Stimulated activated CD4-positive, alpha-beta T cell treated with anti-CD3 and anti-CD28 coated beads, Interleukin-4, amount 100 ng/mL, for 4 hours (primary cell): ENCODE measurements around the gene GNG13.
"Not testable (repeated sequence)": the region's sequence is repeated elsewhere in the genome, so short reads cannot be mapped to it uniquely, and the experiment has no call there.

Experiments
- DNase-seq, 2 experiments: peaks; one replicate each; pipeline ENCODE4 v3.0.0-alpha.2; 2020

GNG13 gene

DNA sequence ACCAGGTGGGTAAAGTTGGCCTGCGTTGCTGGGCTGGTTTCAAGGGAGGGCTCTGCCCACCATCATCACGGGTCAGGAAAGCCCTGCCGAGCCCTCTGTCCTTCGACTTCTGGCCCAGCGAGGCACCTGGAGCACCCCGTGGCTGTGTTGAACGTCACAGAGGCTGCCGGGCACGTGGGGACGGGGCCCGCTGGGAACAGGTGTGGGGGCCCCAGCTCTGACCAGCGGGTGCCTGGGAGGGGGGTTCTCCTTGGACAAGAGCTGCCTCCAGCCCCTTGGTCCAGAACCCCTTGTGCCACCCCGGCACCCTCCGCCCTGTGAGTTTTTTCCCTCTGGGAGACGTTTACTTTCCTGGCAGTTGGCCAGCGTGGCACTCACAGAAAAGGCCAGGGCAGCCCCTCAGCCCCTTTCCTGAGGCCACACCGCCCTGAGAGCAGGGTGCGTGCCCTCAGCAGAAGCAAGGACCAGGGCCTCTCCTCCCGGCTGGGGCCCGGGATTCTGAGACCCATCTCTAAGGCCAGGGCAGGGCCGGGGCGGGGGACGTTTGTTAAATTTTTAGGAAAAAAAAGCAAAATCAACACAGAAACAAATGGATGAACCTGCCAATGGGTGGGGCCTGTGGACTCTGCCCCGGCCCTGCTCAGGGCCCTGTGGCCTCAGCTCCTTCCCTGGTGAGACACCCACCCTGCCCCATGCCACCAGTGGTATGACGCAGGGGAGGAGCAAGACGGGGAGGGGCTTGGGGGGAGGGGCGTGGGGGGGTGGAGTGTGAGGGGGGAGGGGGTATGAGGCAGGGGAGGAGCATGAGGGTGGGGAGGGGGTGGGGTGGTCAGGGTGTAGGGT, 31.3 kb upstream of the GNG13 start:
- no peak for DNase-seq

DNA sequence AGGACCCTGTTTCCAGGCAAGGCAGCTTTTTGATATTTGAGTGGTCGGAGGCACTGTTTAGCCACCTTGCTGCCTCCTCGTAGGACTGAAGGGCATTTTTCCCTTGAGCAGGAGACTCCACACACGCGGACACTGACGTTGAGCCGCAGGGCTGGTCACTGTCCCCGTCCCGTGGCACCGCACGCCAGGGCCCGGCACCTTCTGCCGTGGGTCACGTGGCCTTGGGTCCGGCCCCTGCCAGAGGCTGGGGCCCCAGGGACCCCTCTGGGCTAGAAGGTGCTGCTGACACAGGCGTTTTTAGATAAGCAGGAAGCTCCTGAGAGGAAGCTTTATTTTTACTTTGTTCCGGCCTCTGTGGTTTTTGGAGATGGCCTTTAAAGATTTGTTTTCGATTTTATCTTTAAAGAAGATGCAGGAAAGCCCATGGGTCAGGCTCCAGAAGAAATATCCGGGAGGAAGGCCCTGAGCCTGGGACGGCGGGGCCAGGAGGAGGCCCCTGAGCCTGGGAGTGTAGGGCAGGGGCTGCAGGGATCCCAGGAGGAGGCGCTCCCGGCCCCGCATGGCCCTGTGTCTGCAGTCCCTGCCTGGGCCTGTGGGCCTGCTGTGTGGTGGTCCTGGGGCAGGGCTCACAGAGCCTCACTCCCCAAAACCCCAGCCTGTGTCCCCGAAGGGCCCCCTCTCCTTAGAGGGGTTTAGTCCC, 30.5 kb upstream of the GNG13 start:
- DNase-seq = no peak

DNA sequence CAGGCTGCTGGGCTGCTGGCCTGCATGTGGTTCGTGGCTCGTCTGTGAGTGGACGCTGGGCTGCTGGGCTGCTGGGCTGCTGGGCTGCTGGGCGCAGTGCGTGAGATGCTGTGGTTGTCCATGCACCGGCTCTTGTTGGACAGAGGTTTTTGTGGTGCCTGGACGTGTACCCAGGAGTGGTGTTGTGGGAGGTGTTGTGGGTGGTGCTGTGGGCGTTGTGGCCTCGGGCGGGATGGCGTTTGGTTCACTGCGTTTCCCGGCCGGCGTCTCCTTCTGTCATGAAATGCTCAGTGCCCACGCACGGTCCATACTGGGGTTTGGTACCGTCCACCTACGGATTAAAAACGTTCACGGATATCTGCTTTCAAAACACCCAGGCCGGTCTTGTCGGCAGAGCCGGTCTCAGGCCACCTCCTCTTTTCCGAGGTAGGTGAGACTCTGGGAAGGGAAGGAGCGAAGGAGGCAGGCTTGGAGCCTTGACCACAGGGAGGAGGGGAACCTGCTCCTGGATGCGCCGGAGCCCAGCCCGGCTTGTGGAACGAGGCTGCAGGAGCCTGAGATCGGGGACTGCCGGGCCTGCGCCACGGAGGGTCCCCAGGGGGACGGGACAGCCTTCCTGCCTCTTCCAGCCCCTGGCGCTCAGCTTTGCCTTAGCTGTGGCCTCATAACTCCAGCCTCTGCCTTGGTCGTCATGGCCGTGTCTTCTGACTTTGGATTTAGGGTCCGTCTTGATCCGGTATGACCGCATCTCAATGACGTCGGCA, 29.8 kb upstream of the GNG13 start:
- no peak for DNase-seq

DNA sequence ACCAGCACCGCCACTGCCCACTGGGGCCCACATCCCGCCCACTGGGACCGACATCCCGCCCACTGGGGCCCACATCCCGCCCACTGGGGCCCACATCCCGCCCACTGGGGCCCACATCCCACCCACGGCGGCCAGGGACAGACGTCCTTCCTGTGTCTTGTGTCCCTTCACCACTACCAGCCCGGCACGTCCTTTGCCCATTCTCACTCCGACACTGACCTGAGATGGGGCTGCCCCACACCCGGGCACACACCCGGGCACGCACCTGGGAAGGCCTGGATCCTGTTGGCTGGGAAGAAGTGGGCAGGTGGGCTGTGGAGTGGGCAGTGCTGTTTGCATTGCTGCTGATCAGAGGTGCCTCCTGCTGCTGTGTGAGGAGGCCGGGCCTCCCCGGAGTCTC, 28.4 kb upstream of the GNG13 start:
- no peak for DNase-seq

DNA sequence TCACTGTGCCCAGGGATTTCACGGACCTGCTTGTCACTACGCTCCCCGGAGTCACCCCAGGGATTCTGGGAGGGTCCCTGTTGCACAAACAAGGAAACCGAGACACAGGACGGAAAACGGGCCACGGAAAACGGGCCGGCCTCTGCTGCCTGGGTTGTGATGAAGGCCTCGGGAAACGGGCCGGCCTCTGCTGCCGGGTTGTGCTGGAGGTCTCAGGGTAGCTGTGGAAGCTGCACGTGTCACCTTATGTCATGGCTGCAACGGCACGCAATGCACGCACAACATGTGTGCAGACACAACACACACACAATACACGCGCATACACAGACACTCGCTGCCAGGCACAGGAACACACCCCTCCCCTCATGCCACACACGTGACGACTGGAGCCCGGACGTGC, 27.0 kb upstream of the GNG13 start:
- DNase-seq = no peak

DNA sequence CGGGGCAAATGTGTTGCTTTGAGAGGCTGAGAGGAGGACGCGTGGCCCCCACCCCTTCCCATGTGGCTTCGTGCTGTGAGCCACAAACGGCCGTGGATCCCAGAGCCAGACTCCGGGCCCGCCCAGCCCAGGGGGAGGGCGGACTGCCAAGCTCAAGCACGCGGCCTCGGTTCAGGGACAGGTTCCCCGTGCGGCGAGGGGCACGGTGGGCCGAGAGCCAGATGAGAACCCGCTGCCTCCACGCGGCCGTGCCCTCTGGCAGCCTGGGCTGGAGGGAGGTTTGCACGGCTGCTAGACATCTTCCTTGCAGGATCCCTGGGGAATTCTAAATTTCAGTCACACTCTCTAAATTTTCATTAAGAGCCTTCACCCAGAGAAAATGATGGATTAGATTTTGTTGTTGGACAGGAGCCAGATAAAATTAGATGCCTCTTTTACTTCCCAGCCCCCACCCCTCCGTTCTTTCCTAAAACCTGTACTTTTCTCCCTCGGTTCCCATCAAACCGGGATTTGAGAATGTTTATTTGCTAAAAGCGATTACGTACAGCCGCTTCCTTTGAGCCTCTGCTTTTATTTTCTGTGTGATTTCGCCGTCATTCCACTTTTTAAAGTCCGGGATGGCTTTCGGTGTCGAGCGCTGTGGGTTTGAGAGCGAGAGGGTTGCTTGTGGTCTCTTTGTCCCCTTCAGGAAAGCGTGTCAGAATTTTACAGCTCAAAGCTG, 25.0 kb upstream of the GNG13 start:
- no peak for DNase-seq

DNA sequence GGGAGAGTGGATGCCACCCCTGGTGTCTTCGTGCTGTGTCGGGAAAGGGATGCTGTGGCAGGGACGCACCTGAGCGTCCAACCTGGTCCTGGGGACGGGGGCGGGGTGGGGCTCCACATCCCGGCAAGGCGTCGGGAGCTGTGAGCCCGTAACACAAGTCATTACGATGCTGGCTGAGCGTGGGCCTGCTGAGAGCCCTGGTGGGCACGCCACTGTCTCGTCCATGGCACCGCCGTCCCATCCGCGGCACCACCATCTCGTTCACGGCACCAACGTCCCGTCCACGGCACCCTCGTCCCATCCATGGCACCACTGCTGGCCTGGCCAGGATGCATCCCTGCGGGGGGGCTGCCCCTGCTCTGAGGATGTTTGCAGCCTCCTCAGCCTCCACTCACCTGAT, 24.1 kb upstream of the GNG13 start:
- no peak for DNase-seq

DNA sequence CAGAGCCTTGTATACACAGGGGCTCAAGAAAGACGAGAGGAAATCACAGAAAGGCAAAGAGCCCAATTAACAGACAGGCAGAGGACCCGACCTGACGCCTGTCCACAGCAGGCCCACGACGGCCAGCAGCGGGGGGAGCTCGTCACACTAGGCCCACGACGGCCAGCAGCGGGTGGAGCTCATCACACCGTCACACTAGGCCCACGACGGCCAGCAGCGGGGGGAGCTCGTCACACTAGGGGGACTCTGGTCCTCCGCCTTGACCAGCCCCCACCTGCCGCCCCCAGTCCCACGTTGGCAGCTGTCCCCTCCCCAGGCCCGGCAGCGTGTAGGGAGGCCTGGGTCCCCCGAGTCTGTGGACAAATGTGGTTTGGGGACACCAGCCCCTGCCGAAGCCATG, 23.7 kb upstream of the GNG13 start:
- no peak for DNase-seq

DNA sequence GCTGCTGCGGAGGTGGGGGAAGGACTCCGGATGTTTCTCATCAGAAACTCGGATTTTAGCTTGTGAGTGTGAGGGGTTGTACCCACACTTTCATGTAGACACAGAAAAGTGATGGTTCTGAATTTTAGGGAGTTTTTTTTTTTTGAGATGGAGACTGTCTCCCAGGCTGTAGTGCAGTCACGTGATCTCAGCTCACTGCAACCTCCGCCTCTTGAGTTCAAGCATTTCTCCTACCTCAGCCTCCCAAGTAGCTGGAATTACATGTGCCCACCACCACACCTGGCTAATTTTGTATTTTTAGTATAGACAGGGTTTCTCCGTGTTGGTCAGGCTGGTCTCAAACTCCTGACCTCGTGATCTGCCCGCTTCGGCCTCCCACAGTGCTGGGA, 22.4 kb upstream of the GNG13 start:
- DNase-seq = no peak

DNA sequence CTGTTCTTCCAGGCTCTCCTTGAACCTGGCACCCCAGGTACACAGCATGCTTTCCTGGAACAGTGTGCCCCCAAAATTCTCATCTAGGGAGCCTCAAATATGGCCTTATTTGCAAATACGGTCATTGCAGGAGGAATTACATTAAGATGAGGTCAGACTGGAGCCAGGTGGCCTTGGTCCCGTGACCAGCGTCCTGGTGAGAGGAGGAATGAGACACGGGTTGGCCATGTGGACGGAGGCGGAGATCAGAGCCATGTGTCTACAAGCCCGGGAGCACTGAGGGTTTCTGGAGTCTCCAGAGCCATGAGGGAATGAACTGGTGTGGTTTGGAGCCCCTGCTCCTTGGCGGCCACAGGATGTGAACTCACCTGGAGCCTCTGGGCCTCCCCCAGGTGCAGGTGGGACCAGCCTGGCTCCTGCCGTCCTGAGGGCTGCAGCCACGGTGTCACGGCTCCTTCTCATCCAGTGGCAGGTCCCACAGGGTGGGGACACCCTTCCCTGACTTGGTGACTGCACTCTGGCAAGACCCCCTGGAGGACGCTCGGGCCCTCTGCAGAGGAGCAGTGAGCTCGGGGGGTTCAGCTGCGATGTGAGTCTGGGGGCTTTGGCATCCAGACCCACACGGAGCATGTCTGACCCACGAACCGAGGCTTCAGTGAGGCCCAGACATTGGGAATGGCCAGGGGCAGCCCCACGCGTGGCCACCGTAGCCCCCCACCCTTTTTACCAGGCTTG, 21.8 kb upstream of the GNG13 start:
- DNase-seq = no peak

DNA sequence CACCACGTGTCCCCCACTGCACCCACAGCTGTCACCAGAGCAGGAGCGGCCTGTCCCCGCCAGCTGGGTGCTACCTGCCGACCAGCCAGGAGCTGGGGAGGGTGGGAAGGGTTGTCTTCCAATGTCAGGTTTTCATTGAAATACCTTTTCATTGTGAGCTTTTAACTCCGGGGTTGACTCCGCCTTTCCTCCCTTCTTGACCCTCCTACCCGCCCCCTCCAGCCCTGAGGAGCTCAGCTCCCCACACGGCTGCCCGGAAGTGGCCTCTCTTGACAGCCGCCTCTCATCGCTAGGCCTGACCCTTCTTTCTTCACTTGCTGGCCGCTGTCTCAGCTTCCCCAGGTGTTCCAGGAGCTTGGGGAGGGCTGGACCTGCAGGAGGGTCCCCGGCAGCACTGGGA, 21.2 kb upstream of the GNG13 start:
- DNase-seq = no peak

DNA sequence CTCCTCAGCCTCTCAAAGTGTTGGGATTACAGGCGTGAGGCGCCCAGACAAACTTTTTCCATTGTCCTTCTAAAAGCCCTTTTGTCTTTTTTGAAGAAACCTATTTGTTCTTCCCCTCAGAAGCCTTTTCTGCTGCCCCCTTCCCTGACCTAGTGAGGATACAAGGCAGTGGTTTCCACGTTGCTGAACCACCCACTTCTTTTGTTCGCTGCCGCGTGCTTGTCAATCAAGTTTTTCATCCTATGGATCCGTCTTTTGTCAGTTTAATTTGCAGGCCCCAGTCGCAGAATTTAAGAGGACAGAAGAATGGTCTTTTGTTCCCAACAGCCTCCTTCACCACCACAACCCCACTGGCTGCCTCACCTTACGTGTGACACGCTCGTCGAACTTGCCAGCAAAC, 20.2 kb upstream of the GNG13 start:
- DNase-seq = no peak

DNA sequence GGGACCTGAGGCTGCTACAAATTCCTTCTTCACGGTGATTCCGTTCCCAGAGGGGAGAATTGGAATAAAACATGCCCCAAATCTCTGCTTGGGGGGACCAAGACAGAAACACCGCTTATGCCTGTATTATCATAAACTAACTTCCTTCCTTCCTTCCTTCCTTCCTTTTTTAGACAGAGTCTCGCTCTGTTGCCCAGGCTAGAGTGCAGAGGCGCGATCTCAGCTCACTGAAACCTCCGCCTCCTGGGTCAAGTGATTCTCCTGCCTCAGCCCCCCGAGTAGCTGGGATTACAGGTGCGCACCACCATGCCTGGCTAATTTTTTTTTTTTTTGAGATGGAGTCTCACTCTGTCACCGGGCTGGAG, 19.5 kb upstream of the GNG13 start:
- DNase-seq = not testable (repeated sequence)

DNA sequence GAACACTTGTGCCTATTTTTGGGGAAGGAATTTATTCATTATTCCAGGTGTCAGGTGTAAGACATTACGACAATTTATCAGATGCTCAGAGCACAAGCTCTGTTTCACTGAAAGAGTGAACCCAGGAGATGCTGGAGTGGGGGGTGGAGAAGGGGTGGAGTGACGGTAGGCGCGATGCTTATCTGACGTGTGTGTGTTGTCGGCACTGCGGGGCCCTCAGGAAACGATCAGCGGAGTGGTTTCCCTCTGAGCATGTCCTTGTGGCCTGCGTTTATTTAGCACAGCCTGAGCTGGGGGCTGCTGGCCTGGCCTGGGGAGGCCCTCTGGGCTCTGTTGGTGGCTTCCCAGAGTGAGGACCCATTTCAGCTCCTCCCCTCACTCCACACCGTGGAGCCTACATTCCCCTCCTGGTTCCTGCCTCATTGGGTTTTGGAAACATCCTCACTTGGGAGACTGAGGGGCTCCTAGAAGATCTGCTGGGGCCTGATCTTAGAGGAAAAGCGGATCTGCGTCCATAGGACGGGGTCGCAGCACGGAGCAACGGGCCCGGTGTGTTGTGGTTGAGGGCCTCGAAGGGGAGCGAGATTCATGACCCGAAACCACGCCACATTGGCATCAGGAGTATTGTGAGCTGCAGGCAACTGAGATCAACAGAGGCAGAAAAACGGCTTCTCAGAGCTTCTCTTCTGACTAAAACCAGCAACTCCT, 19.0 kb upstream of the GNG13 start:
- peak in 1 of 2 experiments; percentile 9 for DNase-seq

DNA sequence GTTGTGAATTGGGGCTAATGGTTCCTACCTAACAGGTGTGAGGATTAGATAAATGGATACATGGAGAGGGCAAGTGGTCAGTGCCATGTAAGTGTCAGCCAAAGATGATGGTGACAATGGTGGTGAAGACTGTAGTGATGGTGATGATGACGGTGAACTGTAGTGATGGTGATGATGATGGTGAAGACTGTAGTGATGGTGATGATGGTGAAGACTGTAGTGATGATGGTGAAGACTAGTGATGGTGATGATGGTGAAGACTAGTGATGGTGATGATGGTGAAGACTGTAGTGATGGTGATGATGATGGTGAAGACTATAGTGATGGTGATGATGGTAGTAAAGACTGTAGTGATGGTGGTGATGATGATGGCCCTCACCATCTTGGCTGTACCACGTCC, 18.1 kb upstream of the GNG13 start:
- DNase-seq = no peak

DNA sequence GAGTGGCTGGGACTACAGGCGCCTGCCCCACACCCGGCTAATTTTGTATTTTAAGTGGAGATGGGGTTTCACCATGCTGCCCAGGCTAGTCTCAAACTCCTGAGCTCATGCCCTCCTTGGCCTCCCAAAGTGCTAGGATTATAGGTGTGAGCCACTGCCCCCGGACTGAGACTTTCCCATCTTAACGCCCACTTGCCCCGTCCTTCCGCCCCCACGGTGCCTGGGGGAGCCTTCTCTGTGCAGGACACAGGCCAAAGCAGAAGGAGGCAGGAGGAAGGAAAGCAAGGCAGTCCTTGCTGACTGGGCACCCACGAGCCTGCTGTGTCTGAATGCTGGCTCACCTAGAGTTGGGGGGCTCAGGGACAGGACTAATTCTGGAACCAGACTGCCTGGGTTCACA, 17.6 kb upstream of the GNG13 start:
- no peak for DNase-seq

DNA sequence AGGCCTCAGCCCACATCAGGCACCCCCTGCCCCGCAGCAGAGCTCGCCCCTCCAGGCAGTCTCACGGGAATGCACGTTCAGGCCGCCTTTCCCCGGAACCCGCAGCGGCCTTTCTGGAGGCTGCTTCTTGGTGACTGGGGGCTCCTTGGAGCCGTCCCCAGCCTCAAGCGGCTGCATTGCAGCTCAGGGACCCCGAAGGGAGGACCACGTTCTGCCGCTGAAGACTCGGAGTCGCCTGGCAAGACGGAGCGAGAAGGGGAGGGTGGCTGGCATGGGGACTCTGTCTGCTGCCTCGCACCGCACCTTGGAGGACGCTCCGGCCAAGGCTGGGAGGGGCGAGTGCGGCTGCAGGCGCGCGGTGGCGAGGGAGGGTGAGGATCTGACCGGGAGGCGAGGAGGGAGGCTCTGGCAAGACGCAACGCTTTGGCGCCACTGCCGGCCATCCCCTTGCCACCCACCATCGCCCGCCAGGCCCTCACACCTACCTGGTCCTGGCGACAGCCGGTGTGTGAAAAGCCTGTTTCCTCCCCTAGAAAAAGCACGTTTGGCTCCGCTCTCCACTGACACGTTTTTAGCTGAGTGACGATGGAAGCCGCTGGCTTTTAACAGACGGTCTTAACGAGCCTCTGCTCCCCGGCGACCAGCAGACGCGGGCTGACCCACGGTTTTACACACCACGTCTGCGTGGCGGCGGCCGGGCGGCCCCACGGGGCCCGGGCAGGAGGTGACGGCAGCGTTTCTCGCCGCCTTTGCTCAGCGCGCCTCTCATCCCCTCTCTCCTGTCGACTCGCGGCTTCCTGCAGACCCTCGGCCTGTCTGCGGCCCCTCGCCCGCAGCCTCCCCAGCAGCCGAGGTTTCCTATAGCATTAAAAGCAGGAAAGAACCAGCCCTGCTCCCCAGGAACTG, 16.7 kb upstream of the GNG13 start:
- no peak for DNase-seq

DNA sequence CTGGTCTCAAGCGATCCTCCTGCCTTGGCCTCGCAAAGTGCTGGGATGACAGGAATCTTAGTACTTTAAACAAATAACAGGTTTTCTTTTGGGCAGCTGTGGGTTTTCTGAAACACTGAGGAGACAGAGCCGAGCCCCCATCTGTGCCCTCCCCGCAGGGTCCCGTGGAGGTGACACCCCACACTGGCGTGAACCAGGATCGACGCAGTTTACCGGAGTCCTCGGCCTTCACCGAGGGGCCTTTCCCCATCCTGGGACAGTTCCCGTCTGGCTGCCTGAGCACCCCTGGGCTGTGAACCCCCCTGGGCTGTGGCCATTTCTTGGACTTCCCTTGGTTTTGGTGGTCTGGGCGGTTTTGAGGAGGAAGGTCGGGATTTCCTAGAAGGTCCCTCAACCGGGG, 15.3 kb upstream of the GNG13 start:
- no peak for DNase-seq

DNA sequence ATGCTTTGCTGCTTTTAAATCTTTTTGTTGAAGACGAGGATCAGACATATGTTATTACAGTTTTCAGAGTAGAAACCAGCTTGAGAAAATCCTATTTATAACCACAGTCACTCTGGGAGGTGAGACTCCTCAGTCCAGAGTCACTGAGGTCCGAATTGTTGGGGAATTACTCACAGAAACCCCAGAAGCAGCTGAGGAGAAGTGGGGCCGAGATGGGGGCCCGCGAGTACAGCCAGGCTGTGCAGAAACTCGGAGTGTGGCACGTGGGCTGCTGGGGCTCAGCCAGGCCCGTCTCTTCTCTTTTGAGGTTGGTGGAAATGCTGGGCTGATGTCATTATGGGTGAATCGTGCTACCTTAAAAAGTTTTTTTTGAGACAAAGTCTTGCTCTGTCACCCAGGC, 14.4 kb upstream of the GNG13 start:
- no peak for DNase-seq

DNA sequence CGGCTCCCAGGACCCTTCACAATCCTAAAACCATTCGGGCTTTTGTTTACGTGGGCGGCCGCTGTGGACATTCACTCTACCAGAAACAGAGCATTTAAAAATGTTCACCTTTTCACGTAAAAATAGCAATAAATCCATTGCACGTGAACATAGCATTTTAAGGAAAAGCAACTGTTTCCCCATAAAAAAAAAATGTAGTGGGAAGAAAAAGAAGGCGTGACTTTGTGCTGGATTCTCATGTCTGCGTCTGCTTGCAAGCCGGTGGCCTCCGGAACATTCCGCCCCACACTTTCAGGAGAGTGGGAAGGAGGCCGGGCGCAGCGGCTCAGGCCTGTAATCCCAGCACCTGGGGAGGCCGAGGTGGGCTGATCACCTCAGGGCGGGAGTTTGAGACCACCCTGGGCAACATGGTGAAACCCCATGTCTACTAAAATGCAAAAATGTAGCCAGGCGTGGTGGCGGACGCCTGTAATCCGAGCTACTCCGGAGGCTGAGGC, 13.4 kb upstream of the GNG13 start:
- DNase-seq = no peak
